Measurements from ENCODE around the gene PRADC1. TPM values are rescaled to one million over a fixed set of nuclear protein-coding genes. Genes with fewer than 3 reads are reported as not detected.

PRADC1 gene
- 10 to 100 TPM; 11.7 to 21.4 TPM for total RNA-seq

- H3K36me3 ChIP-seq (replicated peaks in 1 of 2; ENCODE audit: insufficient read depth in 1 of 2, low read depth in 2 of 2) = peaks cover 0 to 2% of the 10 kb centered on the region in 2 donors
- ATAC-seq (peak; percentile 96), DNase-seq (peak; percentile 99 to 100 (median 99))
- peak within 1 kb of the TSS; percentile 78 to 87 for H3K4me3 ChIP-seq
- H3K27ac ChIP-seq = peak within 1 kb of the TSS; percentile 77 to 93 (median 84)
- no peaks in the 10 kb centered on the region for H3K27me3 ChIP-seq
- TF ChIP-seq, protein P1, sequence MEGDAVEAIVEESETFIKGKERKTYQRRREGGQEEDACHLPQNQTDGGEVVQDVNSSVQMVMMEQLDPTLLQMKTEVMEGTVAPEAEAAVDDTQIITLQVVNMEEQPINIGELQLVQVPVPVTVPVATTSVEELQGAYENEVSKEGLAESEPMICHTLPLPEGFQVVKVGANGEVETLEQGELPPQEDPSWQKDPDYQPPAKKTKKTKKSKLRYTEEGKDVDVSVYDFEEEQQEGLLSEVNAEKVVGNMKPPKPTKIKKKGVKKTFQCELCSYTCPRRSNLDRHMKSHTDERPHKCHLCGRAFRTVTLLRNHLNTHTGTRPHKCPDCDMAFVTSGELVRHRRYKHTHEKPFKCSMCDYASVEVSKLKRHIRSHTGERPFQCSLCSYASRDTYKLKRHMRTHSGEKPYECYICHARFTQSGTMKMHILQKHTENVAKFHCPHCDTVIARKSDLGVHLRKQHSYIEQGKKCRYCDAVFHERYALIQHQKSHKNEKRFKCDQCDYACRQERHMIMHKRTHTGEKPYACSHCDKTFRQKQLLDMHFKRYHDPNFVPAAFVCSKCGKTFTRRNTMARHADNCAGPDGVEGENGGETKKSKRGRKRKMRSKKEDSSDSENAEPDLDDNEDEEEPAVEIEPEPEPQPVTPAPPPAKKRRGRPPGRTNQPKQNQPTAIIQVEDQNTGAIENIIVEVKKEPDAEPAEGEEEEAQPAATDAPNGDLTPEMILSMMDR (IDR thresholded peaks at IDR 0.05) = peak in 1 of 7 experiments; percentile 4
- TF ChIP-seq POLR2A (IDR thresholded peaks at IDR 0.05) = peak in 2 of 3 donors; percentile 52 to 63
- H3K4me1 ChIP-seq = peaks cover 32% of the 10 kb centered on the region
- H3K9me3 ChIP-seq = no peaks in the 10 kb centered on the region
- WGBS, 2 donors = 0 to 1% methylated on average over 26 to 67 of the region's 67 CpGs
- intact Hi-C loops (cut with DNase I) = no loop called here
Measured at GRCh38 chr2:73233154-73233931, at the start of gene PRADC1. PRADC1 (minus strand) TSS chr2:73233239; CDS start chr2:73233160, 79 bp downstream.

DNA sequence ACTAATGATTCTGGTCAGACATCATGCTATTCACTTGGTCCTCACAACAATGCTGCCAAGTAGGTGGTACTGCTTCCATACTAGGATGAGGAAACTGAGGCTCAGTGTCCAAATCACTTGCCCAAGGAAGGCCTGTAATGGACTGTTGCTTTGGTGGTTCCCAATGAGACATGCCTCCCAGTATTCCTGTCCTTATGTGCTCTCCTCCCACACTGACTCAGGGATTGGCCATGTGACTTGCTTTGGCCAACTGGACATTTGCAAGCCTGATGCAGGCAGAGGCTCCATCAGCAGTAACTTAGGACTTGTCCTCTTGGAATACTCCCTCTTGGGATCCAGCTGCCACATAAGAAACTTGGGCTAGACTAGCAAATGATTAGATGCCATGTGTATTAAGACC, 48.2 kb upstream of the PRADC1 start:
- ATAC-seq (no peak), DNase-seq (no peak)
- no peak overlapping the region for H3K27ac ChIP-seq
- peaks cover 19% of the 10 kb centered on the region for H3K4me1 ChIP-seq
- H3K4me3 ChIP-seq = no peak overlapping the region
- no peaks in the 10 kb centered on the region for H3K27me3 ChIP-seq
- H3K9me3 ChIP-seq = no peaks in the 10 kb centered on the region
- TF ChIP-seq, protein P1 (IDR thresholded peaks at IDR 0.05) = no peak
- TF ChIP-seq POLR2A (IDR thresholded peaks at IDR 0.05) = no peak
- no peaks in the 10 kb centered on the region for H3K36me3 ChIP-seq (replicated peaks in 1 of 2; ENCODE audit: insufficient read depth in 1 of 2, low read depth in 2 of 2)
- intact Hi-C loops (cut with DNase I) = no loop called here

- 81 to 87% methylated on average over 9 of the region's 9 CpGs for WGBS, 2 donors
- Histone ChIP-seq H3K4me1 (peaks cover 14% of the 10 kb centered on the region), H3K9me3 (no peaks in the 10 kb centered on the region), H3K27ac (no peak overlapping the region), H3K27me3 (no peaks in the 10 kb centered on the region), H3K36me3 (replicated peaks in 1 of 2; ENCODE audit: insufficient read depth in 1 of 2, low read depth in 2 of 2) (no peaks in the 10 kb centered on the region), H3K4me3 (no peak overlapping the region)
- intact Hi-C loops (cut with DNase I) = no loop called here
- DNase-seq (no peak), ATAC-seq (no peak)
- TF ChIP-seq, protein P1 (IDR thresholded peaks at IDR 0.05) = no peak
- no peak for TF ChIP-seq POLR2A (IDR thresholded peaks at IDR 0.05)
Measured at GRCh38 chr2:73279852-73280251, 46.8 kb upstream of the PRADC1 start.

DNA sequence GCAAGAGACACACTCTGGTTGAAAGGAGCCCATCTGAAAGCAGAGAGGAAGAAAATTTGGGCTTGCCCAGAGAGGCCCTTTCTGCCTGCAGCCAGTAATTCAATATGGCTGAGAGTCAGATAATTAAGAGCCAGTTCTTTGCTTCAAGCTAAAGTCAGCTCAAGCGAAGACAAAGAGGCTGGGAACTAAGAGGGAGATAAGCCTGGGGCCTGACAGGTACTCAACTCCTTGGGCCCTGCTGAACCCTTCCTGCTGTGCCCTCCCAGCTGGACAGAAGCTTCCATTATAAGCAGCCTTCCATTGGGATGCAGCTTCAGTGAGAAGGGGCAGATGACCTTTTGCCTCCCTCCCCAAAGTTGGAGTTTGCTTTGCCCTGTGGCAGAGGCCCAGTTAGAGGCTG, 39.2 kb upstream of the PRADC1 start:
- intact Hi-C loops (cut with DNase I) = no loop called here
- Histone ChIP-seq H3K27me3 (peaks cover 0 to 7% of the 10 kb centered on the region in 2 donors), H3K4me1 (peaks cover 9% of the 10 kb centered on the region), H3K27ac (no peak overlapping the region), H3K4me3 (no peak overlapping the region), H3K36me3 (replicated peaks in 1 of 2; ENCODE audit: insufficient read depth in 1 of 2, low read depth in 2 of 2) (no peaks in the 10 kb centered on the region), H3K9me3 (peaks cover 0 to 4% (median 0%) of the 10 kb centered on the region in 3 donors)
- WGBS, 2 donors = 89 to 100% methylated on average over 1 of the region's 1 CpG
- ATAC-seq (no peak), DNase-seq (no peak)
- TF ChIP-seq POLR2A (IDR thresholded peaks at IDR 0.05) = no peak
- TF ChIP-seq, protein P1 (IDR thresholded peaks at IDR 0.05) = no peak

Measured in body of pancreas (tissue), 4 donors.